Fibroblast of the conjunctiva (primary cell): ENCODE data around the gene ZNF333.
"Not testable (repeated sequence)": the region's sequence is repeated elsewhere in the genome, so short reads cannot be mapped to it uniquely, and the experiment has no call there.

Experiments
- DNase-seq: peaks from one replicate; pipeline ENCODE4 v3.0.0-alpha.2; 2010; ENCODE audit warnings: low read depth

ZNF333 gene

DNA sequence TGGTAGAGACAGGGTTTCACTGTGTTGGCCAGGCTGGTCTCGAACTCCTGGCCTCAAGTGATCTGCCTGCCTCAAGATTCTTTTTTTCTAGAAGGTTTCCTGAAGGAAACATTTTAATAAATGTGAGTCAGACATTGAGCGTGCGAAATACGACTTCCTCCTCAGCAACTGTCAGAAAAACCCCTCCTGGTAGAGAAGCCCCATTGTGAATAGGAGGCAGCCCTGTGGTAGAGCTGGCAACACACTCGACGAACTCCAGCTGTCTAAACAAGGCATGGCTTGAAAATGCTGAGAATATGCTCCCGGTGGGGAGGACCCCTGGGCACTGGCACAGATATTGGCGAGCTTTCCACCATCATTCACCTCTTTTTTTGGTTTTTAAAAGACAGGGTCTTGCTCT is 9.8 kb downstream of the ZNF333 start:
- DNase-seq: no peak

DNA sequence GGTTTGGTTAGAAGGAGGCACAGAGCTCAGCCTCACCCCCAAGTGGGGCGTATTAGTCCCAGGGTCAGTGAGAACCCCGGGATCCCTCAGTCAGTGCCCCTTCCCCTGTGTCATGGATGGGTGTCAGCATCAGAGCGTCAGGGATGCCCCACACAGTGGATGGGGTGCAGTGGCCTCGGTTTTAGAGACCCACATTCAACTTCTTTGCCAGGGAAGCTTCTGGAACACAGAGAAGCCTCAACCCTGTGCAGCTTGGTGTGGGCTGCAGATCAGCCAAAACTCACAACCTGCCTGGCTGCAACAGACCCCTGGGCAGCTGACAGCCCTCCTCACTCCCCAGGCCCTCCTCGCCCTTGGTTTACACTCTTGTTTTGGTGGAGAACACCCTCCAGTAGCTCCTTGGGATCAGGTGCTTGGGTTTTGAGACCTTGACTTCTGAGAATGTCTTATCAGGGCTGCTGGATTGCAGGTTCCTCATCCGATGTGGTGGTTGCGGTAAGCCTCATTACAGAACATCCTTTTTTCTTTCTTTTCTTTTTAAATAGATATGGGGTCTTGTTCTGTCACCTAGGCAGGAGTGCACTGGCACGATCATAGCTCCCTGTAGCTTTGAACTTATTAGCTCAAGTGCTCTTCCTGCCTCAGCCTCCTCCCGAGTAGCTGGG is 11.0 kb downstream of the ZNF333 start:
- no peak for DNase-seq

DNA sequence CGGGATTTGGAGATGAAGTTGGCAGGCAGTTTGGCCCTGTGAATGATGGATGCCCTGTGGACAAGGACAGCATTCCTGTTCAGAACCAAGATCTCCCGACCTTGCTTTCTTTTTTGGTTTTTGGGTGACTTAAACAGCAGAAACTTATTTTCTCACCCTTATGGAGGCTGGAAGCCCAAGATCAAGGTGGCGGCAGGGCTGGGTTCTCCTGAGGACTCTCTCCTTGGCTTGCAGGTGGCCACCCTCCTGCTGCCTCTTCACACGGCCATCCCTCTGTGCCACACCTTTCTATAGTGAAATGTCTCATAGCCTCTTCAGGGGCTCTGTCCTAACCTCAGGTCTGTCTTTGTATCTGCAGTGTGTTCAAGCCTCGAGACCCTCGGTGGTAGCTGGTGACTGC is 14.0 kb downstream of the ZNF333 start:
- DNase-seq: no peak

DNA sequence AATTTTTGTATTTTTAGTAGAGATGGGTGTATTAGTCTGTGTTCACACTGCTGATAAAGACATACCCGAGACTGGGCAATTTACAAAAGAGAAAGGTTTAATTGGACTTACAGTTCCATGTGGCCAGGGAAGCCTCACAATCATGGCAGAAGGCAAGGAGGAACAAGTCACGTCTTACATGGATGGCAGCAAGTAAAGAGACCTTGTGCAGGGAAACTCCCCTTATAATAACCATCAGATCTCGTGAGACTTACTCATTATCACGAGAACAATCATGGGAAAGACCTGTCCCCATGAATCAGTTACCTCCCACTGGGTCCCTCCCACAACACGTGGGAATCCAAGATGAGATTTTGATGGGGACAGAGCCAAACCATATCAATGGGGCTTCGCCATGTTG is 14.6 kb downstream of the ZNF333 start:
- DNase-seq: no peak

DNA sequence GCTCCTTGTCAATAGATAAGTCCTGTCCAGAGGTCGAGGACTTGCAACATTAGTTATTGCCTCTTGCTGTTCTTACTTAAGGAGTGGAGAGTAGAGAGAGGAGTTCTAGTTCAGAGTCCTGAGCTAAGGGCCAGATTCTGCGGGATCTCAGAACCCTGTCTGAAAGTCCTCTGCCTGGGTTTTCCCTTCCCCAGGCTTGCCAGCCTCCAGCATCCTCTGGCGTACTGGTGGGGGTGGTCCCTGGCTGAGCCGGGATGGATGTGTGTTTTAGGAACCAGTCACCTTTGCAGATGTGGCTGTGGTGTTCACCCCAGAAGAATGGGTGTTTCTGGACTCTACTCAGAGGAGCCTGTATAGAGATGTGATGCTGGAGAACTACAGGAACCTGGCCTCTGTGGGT is 26.0 kb downstream of the ZNF333 start:
- DNase-seq: no peak

DNA sequence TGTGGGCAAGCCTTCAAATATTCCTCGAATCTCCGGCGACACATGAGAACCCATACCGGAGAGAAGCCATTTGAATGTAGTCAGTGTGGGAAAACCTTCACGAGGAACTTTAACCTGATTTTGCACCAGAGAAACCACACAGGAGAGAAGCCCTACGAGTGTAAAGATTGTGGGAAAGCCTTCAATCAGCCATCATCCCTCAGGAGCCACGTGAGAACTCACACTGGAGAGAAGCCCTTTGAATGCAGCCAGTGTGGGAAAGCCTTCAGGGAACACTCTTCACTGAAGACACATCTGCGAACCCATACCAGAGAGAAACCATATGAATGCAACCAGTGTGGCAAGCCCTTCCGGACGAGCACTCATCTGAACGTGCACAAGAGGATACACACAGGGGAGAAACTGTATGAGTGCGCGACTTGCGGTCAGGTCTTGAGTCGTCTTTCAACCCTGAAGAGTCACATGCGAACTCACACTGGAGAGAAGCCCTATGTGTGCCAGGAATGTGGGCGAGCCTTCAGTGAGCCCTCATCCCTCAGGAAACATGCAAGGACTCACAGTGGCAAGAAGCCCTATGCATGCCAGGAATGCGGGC is 28.8 kb downstream of the ZNF333 start:
- DNase-seq: no peak

DNA sequence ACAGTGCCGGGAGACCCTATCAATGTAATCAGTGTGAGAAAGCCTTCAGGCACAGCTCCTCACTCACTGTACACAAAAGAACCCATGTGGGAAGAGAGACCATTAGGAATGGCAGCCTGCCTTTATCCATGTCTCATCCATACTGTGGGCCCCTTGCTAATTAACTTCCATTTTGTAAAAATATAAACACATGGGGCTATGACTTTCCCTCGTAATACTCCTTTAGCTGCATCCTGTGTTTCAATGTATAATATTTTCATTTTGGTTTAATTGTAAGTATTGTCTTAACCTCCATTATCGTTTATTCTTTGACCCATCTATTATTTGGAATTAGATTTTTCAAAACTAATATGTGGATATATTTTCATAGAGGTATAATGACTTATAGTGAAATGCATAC is 29.3 kb downstream of the ZNF333 start:
- DNase-seq: no peak

DNA sequence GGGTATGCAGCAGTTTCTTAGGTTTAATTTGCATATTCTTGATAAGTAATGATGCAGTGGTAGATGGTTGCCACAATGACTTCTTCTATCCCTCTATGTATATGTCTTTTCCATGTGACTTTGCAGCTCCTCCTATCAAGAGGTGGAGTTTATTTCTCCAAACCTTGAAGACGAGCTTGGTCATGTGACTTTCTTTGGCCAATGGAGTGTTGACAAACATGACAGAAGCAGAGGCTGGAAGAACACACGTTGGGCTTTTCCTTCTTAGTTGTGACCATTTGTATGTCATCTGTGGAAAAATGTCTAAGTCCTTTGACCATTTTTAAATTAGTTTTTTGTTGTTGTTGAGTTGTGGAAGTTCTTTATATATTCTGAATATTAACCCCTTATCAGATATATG is 32.3 kb downstream of the ZNF333 start:
- DNase-seq: no peak

DNA sequence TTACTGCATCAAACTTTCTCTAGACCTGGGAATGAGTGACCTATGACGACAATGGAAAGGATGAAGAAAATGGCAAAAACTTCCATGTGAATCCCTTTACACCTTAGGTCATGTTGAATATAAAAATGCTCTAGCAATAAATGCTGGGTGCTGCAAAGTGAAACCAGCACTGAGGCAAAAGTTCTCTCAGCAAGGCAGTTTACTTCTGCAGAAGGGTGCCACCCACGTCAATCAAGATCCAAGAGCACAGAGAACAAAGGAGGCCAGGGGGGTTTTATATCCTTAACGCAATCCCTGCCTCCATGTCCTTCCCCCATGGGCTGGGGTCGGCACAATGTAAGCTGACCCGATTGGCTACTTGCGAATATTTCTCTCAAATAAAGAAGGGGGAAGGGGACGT is 38.7 kb downstream of the ZNF333 start:
- DNase-seq: no peak

DNA sequence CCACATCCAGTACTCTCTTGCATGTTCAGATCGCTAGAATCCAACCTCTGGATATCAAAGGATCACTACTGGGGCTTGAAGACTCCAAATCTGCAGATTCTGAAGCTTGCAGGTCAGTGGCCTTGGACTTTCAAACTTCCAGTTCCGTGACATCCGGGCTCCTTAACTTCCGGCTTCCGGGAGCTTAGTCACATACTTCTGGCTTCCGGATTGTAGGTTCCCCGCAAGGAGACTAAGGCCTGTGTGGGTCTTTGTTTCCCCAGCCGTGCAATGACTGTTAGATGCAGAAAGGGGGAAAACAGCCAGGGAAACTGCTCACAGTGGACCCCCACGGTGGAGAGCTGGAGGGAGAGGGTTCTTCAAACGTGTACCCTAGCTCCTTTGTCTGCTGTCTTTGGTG is 41.4 kb downstream of the ZNF333 start:
- no peak for DNase-seq

DNA sequence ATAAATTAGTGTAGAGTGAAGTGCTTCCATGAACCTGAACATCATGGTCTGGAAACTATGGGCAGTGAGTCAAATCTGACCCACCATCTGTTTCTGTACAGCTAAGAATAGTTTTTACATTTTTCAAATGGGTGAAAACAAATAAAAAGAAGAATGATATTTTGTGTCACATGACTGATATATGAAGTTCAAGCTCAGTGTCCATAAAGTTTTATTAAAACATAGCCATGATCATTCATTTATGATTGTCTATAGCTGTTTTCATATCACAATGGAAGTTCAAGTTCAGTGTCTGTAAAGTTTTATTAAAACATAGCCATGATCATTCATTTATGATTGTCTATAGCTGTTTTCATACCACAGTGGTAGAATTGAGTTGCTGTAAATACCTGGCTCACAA is 42.7 kb downstream of the ZNF333 start:
- no peak for DNase-seq

DNA sequence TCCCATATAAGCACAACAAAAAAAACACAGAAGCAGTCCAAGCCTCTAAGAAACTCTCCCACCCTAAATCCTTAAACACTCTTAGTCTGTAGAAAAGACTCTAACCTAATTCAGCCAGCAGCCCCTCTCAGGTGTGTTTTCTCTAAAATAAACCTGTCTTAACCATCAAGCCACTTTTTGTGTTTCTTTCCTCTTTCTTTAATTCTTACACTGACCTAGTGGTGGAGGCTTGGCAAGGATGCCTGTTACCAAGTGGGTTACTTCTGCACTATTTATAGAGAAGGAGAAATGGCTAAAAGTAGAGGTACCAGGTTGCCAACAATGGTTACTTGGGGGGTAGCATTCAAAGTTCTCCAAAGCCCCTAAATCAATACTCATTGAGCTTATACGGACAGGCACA is 43.7 kb downstream of the ZNF333 start:
- DNase-seq: no peak

DNA sequence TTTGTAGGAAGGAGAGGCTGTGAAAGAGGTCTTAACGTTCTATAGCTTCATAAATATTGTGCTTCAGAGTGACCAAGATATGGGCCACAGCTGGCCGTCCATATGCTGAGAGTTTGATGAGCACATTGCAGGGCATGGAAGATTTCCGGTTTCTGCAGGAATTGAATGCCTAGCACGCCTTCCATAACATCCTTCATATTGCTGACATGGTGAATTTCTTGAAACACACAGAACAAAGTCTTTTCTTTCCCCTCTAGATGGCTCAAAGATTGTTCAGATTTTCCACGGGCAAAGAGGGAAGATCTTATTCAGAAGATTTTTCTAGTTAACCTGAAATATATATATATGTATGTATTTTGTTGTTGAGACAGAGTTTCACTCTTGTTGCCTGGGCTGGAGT is 46.1 kb downstream of the ZNF333 start:
- no peak for DNase-seq

DNA sequence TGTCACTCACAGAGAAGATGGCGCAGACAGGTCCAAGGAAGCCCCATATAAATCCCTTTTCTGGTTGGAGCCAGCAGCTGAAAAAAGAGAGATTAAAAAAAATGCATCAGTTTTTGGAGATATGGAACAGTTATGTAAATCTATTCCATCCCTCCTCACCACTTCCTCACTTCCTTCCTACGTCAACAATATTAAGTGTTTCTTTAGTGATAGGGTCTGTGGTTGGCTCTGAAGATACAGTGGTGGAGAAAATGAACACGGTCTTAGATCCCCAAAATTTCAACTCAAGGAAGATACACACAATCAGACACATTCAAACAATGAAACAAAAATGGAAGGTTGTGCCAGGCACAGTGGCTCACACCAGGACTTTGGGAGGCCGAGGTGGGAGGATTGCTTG is 57.0 kb downstream of the ZNF333 start:
- DNase-seq: no peak

DNA sequence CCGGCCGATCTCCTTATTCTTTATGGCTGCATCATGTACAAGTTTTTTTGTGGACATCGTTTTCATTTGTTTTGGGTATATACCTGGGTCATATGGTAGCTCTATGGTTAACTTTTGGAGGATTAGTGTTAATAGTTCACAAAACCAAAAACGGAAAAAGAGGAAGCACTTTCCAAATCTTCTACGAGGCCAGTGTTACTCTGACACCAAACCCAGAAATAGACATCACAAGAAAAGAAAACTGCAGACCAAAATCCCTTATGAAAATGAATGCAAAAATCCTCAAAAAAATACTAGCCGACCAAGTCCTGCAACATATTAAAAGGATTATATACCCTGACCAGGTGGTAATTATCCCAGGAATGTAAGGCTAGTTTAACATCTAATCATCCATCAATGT is 58.8 kb downstream of the ZNF333 start:
- DNase-seq: no peak

DNA sequence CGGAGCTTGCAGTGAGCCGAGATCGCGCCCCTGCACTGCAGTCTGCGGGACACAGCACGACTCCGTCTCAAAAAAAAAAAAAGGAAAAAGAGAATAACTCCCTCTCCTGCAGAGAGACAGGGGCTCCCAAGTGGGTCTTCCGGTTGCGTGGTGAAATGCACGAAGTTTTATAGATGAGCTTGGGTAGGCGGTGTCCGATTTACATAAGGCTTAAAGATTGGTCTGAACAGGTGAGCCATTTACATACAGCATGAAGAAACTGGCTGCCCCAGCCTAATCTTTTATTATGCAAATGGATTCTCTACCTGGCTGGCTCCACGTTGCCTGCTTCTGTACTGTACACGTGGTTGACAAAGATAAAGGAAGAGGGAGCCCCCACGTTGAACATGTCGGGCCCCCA is 69.0 kb downstream of the ZNF333 start:
- DNase-seq: no peak

DNA sequence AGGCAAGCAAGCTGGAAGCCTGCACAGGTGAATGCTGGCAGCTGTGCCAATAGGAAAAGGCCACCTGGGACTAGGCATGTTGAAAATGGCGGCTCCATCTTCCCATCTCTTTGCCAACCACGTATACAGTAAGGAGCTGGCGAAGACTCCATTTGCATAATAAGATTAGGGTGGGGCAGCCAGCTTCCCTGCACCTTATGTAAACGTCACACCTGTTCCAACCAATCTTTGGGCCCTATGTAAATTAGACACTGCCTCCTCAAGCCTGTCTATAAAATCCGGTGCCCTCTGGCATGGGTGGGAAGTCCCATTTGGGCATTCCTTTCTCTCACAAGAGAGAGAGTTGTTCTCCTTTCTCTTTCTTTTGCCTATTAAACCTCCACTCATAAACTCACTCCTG is 71.8 kb downstream of the ZNF333 start:
- DNase-seq: no peak

DNA sequence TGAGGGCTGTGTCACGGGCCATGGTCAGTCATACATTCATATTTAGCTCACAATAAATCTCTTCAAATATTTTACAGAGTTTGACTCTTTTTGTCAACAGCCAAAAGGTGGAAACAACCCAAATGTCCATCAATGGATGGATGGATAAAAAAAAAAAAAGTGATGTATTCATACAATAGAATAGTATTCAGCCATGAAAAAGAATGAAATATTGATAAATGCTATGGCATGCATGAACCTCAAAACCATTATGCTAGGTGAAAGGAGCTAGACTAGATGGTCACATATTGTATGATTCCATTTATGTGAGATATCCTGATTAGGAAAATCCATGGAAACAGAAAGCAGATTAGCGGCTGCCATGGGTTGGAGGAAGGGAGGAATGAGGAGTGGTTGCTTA is 72.3 kb downstream of the ZNF333 start:
- DNase-seq: no peak

DNA sequence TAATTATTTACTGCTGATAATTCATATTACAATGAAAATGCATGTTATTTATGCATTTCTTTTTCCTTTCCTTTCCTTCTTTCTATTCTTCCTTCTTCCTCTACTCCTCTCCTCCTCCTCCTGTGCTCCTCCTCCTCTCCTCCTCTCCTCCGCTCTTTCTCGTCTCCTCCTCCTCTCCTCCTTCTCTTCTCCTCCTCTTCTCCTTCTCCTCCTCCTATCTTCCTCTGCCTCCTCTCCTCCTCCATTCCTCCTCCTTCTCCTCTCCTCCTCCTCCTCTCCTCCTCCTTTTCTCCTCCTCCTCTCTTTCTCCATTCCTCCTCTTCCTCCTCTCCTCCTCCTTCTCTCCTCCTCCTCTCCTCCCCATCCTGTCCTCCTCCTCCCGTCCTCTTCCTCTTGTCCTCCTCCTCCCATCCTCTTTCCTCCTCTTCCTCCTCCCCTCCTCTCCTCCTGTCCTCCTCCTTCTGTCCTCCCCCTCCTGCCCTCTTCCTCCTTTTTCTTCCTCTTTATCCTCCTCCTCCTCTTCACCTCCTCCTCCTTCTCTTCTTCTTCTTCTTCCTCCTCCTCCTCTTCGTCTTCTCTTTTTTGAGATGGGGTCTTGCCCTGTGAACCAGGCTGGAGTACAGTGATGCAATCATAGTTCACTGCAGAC is 73.8 kb downstream of the ZNF333 start:
- no peak for DNase-seq

DNA sequence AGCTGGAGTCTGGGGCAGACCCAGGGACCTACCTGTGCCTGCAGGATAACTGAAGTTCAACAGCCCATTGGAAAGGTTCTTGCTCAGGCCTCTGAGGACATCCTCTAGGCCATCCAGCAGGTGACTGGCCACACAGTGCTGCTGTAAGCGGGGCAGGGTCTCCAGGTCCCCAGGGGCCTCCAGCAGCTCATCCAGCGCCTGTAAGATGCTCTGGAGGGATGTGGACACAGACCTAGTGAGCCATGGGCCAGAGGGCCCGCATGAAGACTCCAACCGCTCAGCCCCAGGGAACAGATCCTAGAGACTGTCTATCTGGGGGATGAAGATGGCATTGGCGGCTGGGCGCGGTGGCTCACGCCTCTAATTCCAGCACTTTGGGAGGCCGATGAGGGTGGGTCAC is 74.6 kb downstream of the ZNF333 start:
- no peak for DNase-seq

DNA sequence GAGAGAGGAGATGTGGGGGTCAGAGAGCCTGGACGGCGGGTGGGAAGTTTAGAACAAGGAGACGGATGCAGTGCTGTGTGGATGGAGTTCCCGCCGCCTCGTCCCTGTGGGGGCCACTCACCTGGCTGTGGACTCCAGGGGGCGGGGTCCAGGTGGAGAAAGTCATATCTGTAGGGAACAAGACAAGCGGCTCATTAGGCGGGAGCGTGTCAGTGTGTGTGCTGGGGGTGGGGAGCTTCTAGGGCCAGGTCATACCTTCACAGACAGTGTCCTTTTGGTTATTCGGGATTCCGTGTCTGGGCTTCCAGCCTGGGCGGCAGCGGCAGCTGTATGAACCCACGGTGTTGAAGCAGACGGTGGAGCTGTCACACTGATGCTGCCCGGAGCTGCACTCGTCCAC is 75.6 kb downstream of the ZNF333 start:
- DNase-seq: not testable (repeated sequence)

DNA sequence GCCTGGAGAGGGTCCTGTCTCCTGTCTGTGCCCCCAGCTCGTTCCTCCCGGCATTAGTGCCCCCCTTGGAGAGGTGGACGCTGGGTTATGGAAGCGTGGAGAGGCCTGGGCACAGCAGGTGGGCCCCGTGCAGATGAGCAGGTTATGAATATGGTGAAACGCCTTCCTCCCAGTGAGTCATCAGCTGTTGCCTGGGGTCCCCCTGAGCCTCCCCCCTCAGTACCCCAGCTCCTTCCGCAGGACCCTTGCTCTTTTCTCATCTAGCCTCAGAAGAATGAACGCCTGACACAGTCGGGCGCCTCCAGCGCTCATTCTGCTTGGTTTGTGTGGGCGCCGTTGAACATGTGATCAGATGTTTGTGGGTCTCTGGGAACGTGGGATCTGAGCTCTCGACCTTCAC is 76.0 kb downstream of the ZNF333 start:
- DNase-seq: not testable (repeated sequence)

DNA sequence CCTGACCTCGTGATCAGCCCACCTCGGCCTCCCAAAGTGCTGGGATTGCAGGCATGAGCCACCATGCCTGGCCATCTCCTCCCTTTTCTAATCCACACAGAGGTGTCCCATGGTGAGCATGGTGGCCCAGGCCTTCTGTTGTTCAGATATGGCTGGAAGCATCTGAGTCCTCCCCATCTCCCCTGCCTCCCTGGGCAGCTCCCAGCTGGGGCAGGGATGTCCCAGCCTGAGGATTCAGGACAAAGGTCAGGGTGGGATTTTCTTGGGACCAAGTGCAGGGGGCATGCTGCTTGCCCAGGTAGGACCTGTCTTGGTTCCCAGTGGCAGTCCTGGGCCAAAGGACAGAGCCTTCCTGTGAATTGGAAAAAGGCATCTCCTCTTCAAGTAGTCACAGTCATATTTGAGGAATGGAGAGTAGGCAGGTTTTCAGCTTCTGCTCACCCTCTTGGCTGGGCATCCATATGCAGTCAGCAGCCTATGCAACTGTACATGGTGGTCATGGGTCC is 77.7 kb downstream of the ZNF333 start:
- DNase-seq: no peak

DNA sequence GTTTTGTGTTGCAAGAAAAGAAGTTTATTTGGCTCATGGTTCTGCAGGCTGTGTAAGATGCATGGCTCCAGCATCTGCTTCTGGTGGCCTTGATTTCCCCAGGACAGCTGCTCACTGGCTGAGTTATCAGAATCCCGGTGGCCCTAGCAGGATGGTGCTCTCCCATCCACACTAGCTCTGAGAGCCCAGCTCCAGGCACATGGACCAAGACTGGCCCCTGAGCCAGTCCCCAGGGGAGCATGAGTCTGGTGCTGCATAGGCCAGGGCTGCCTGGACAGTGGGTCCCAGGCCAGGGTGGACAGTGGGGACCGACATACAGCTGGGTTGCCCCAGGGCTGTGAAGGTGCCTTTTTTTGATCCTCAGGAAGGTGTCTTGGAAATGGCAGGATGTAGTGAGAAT is 78.2 kb downstream of the ZNF333 start:
- no peak for DNase-seq
